Measurements from ENCODE around the gene TMEM175. TPM values are rescaled to one million over a fixed set of nuclear protein-coding genes. Genes with fewer than 3 reads are reported as not detected.

Gene TMEM175
- total and polyA plus RNA-seq, 2 of the 8 experiments (the other 6 are each of a cell fraction or from before 2014, with no cell fraction given), result 4.9 to 20.7 TPM

GRCh38 chr4:970046-970745 lies 37.9 kb downstream of the TMEM175 start:
- Histone ChIP-seq H2BK5ac (ENCODE audit: low read depth, low read length) (no peak overlapping the region), H3K9me3 (ENCODE audit: insufficient read depth in 2 of 2, low read depth in 1 of 2, low read length in 1 of 2) (peaks cover 5 to 8% of the 10 kb centered on the region in 2 experiments; a peak in 1 of 4 replicates), H2BK12ac (ENCODE audit: low read depth, low read length) (no peak overlapping the region), H3K56ac (replicated peaks; ENCODE audit: insufficient read length, low read depth, low read length) (no peak overlapping the region), H2BK120ac (replicated peaks; ENCODE audit: low read depth, low read length) (no peak overlapping the region), H3K4ac (replicated peaks; ENCODE audit: insufficient read length, low read depth, low read length) (no peak overlapping the region), H4K5ac (ENCODE audit: insufficient read length, low read depth, low read length) (no peak overlapping the region), H2AK5ac (ENCODE audit: low read depth, low read length) (no peak overlapping the region), H3K79me1 (ENCODE audit: low read depth, low read length) (no peaks in the 10 kb centered on the region), H3K14ac (ENCODE audit: insufficient read length) (no peak overlapping the region), H3K9ac (replicated peaks in 1 of 4; ENCODE audit: extremely low read depth in 1 of 4, low read depth in 3 of 4, low read length in 3 of 4) (no peak overlapping the region), H3K27ac (ENCODE audit: low read depth, low read length) (no peak overlapping the region), H4K91ac (replicated peaks; ENCODE audit: insufficient read length, low read length) (no peak overlapping the region), H4K20me1 (replicated peaks in 1 of 2; ENCODE audit: control insufficient read depth in 1 of 2, insufficient read depth in 2 of 2, low read length in 2 of 2) (peaks cover 6 to 21% of the 10 kb centered on the region in 2 experiments), H2BK20ac (ENCODE audit: low read length) (no peak overlapping the region), H3K23ac (ENCODE audit: insufficient read length) (no peak overlapping the region), H3K23me2 (ENCODE audit: low read depth, low read length) (peaks cover 12% of the 10 kb centered on the region; the same call in 1 of the 2 replicates), H3K4me3 (ENCODE audit: extremely low read depth in 1 of 4, insufficient read depth in 2 of 4, low read depth in 3 of 4, low read length in 4 of 4) (no peak overlapping the region), H2BK15ac (ENCODE audit: low read length) (no peak overlapping the region), H3K4me2 (ENCODE audit: insufficient read depth in 1 of 2, low read depth in 2 of 2, low read length in 2 of 2) (no peak overlapping the region), H3K18ac (ENCODE audit: extremely low read depth, low read length) (no peak overlapping the region), H3K79me2 (ENCODE audit: control insufficient read depth in 1 of 2, insufficient read depth in 2 of 2, low read length in 2 of 2) (no peaks in the 10 kb centered on the region), H3K4me1 (replicated peaks in 1 of 4; ENCODE audit: control insufficient read depth in 3 of 4, insufficient read depth in 4 of 4, low read length in 3 of 4) (peaks cover 0 to 9% (median 4%) of the 10 kb centered on the region in 4 experiments; a peak in 3 of 7 replicates), H3K27me3 (replicated peaks in 1 of 4; ENCODE audit: control insufficient read depth in 3 of 4, extremely low read depth in 1 of 4, insufficient read depth in 3 of 4, low read length in 3 of 4) (peaks cover 9 to 45% (median 35%) of the 10 kb centered on the region in 4 experiments; a peak in 6 of 7 replicates), H4K8ac (ENCODE audit: extremely low read depth, insufficient read depth, low read length) (no peak overlapping the region), H2AFZ (ENCODE audit: low read length) (no peak overlapping the region), H3K36me3 (ENCODE audit: control insufficient read depth in 2 of 4, insufficient read depth in 4 of 4, low read length in 3 of 4) (no peaks in the 10 kb centered on the region)
- WGBS, 2 experiments (ENCODE audit: extremely low coverage in 1 of 2, insufficient coverage in 1 of 2, insufficient read length in 1 of 2, insufficient replicate concordance in 2 of 2, low coverage in 1 of 2, low lambda C conversion rate in 2 of 2, missing lambda C conversion rate in 1 of 2), result 92% methylated on average over 23 of the region's 25 CpGs; no CpG with 5 or more reads in 1 of the 2 experiments
- ChIA-PET POLR2A (ENCODE audit: partially characterized antibody) (no interaction called here), CTCF (ENCODE audit: partially characterized antibody) (interaction anchor here (0.9 to 1.1 kb wide), 2 partner anchors 17 to 44 kb away, joined by 3 to 4 read pairs; partner anchors contain the start of gene IDUA)
- FAIRE-seq, result no peak
- no peak for DNase-seq (ENCODE audit: low read depth in 1 of 2, low spot score in 2 of 2)
- TF ChIP-seq CHD1 (IDR thresholded peaks at IDR 0.05; ENCODE audit: low read depth, low read length) (no peak), CTCF (IDR thresholded peaks at IDR 0.05; ENCODE audit: control extremely low read depth in 1 of 3, insufficient read depth in 1 of 3, low read depth in 1 of 3, low read length in 3 of 3) (no peak), TEAD4 (IDR thresholded peaks at IDR 0.05; ENCODE audit: low read depth, low read length) (no peak), SAP30 (IDR thresholded peaks at IDR 0.05; ENCODE audit: insufficient read depth, insufficient replicate concordance, low read length) (no peak)
